ENCODE data around the gene CFAP74. TPM values are rescaled to one million over a fixed set of nuclear protein-coding genes. Genes with fewer than 3 reads are reported as not detected.

CFAP74 gene
- total and polyA plus RNA-seq, 2 of the 13 experiments (the other 11 are each of a cell fraction or from before 2014, with no cell fraction given) = 0.27 to 0.62 TPM

GRCh38 chr1:1899266-1899966 lies 104.2 kb downstream of the CFAP74 start (continued):
- TF ChIP-seq HNF1A (IDR thresholded peaks at IDR 0.05; ENCODE audit: low read depth) = no peak
- TF ChIP-seq HNF1A (CRISPR knock-in tag; IDR thresholded peaks at IDR 0.05; ENCODE audit: borderline replicate concordance) = no peak
- TF ChIP-seq CTCF (CRISPR knock-in tag; IDR thresholded peaks at IDR 0.05) = peak; percentile 78
- 0 out of 2 replicates have a peak, but pooled peaks have one; percentile 61 for TF ChIP-seq ZNF556 (CRISPR knock-in tag; IDR thresholded peaks at IDR 0.05; ENCODE audit: borderline replicate concordance)
- TF ChIP-seq ZNF264 (CRISPR knock-in tag; IDR thresholded peaks at IDR 0.05) = 0 out of 2 replicates have a peak, but pooled peaks have one; percentile 35
- TF ChIP-seq ZNF609 (CRISPR knock-in tag; IDR thresholded peaks at IDR 0.05; ENCODE audit: borderline replicate concordance) = 0 out of 2 replicates have a peak, but pooled peaks have one; percentile 16
- no peak for TF ChIP-seq ZNF570 (CRISPR knock-in tag; IDR thresholded peaks at IDR 0.05; ENCODE audit: borderline replicate concordance)
- 0 out of 2 replicates have a peak, but pooled peaks have one; percentile 39 for TF ChIP-seq ZNF572 (CRISPR knock-in tag; IDR thresholded peaks at IDR 0.05)
- no peak for TF ChIP-seq ZNF691 (CRISPR knock-in tag; IDR thresholded peaks at IDR 0.05; ENCODE audit: borderline replicate concordance, low read depth)
- peak; percentile 52 for TF ChIP-seq STAG1 (CRISPR knock-in tag; IDR thresholded peaks at IDR 0.05)
- peak; percentile 6; the same call in 1 of the 2 replicates for TF ChIP-seq HOXA3 (CRISPR knock-in tag; IDR thresholded peaks at IDR 0.05)
- no peak for TF ChIP-seq NONO (IDR thresholded peaks at IDR 0.05)
- TF ChIP-seq NONO (CRISPR knock-in tag; conservative IDR thresholded peaks at IDR 0.05) = 0 out of 2 replicates have a peak, but pooled peaks have one; percentile 23
- TF ChIP-seq HNF4A (CRISPR knock-in tag; IDR thresholded peaks at IDR 0.05) = 0 out of 2 replicates have a peak, but pooled peaks have one; percentile 15
- TF ChIP-seq ESRRA (CRISPR knock-in tag; IDR thresholded peaks at IDR 0.05; ENCODE audit: low read depth) = peak; percentile 92
- TF ChIP-seq ZNF205 (CRISPR knock-in tag; IDR thresholded peaks at IDR 0.05) = 0 out of 2 replicates have a peak, but pooled peaks have one; percentile 38
- peak; percentile 69 for TF ChIP-seq RARA (CRISPR knock-in tag; IDR thresholded peaks at IDR 0.05)
- TF ChIP-seq MTA1 (CRISPR knock-in tag; IDR thresholded peaks at IDR 0.05; ENCODE audit: borderline replicate concordance) = peak; percentile 50; the same call in 1 of the 2 replicates

Measured in HepG2 (cell line).